HG02870 (cell line): ENCODE measurements around the gene MYO6.

Source experiments
- ATAC-seq: cut with Tn5 transposase; IDR thresholded peaks from one replicate; pipeline ENCODE4 v1.9.1; 2021; ENCODE audit warnings: mild to moderate bottlenecking, moderate library complexity; ENCODE audit not compliant: unreplicated experiment

MYO6 gene

GRCh38 chr6:75762063-75762462, 13.0 kb downstream of the MYO6 start:
- no peak for ATAC-seq

GRCh38 chr6:75766387-75766786, 17.3 kb downstream of the MYO6 start:
- ATAC-seq, result no peak

- ATAC-seq, result no peak
These were observed 21.8 kb downstream of the MYO6 start for GRCh38 chr6:75770844-75771243.

GRCh38 chr6:75775219-75775618, 26.2 kb downstream of the MYO6 start:
- no peak for ATAC-seq

GRCh38 chr6:75776461-75776860, 27.4 kb downstream of the MYO6 start:
- no peak for ATAC-seq

- no peak for ATAC-seq
These were observed 29.7 kb downstream of the MYO6 start for GRCh38 chr6:75778757-75779156.

- ATAC-seq, result no peak
These were observed 37.1 kb downstream of the MYO6 start for GRCh38 chr6:75786152-75786551.

GRCh38 chr6:75788894-75789293, 39.9 kb downstream of the MYO6 start:
- ATAC-seq, result peak; percentile 48

GRCh38 chr6:75791881-75792280, 42.8 kb downstream of the MYO6 start:
- ATAC-seq, result no peak

GRCh38 chr6:75794351-75794846, 45.4 kb downstream of the MYO6 start:
- no peak for ATAC-seq

GRCh38 chr6:75794954-75795739, 46.1 kb downstream of the MYO6 start:
- ATAC-seq, result no peak

- ATAC-seq, result no peak
These were observed 47.7 kb downstream of the MYO6 start for GRCh38 chr6:75796723-75797122.

- no peak for ATAC-seq
These were observed 51.1 kb downstream of the MYO6 start for GRCh38 chr6:75800133-75800532.

GRCh38 chr6:75800708-75801505, 51.9 kb downstream of the MYO6 start:
- no peak for ATAC-seq

- no peak for ATAC-seq
These were observed 53.3 kb downstream of the MYO6 start for GRCh38 chr6:75802366-75802765.

GRCh38 chr6:75808507-75808906, 59.5 kb downstream of the MYO6 start:
- no peak for ATAC-seq

- no peak for ATAC-seq
These were observed 63.5 kb downstream of the MYO6 start for GRCh38 chr6:75812560-75812959.

GRCh38 chr6:75813476-75814250, 64.6 kb downstream of the MYO6 start:
- ATAC-seq, result no peak

GRCh38 chr6:75815756-75816155, 66.7 kb downstream of the MYO6 start:
- no peak for ATAC-seq

- no peak for ATAC-seq
These were observed 69.2 kb downstream of the MYO6 start for GRCh38 chr6:75818098-75818855.
